Astrocyte (in vitro differentiated cells and primary cell): ENCODE measurements around the gene MNT.

Experiments
- CTCF ChIP-seq: IDR thresholded peaks from 2 replicates; pipeline ENCODE4 v1.5.1; 2011; ENCODE audit warnings: low read depth, mild to moderate bottlenecking, inconsistent platforms, low read length, moderate library complexity; ENCODE audit not compliant: insufficient read depth
- EZH2 ChIP-seq: IDR thresholded peaks from 2 replicates; pipeline ENCODE4 v1.6.1; 2012; ENCODE audit warnings: mild to moderate bottlenecking, low read length, inconsistent platforms; ENCODE audit not compliant: insufficient read depth

- TF ChIP-seq CTCF, result no peak
- no peak for TF ChIP-seq EZH2
Measured at GRCh38 chr17:2336215-2336851, 64.5 kb downstream of the MNT start, which contains the start of gene TSR1.
